Lower lobe of right lung (tissue), 2 donors: Measurements from ENCODE around the gene MTA1. TPM values are rescaled to one million over a fixed set of nuclear protein-coding genes. Genes with fewer than 3 reads are reported as not detected.

ENCODE experiments used
- ATAC-seq, 2 donors: fragments of 200-7000 bp; cut with Tn5 transposase; one replicate each; pipeline ENCODE4 v1.9.1; 2020 to 2022; ENCODE audit warnings: mild to moderate bottlenecking in 2 of 2, moderate library complexity in 2 of 2
- DNase-seq: peaks from one replicate; pipeline ENCODE4 v3.0.0-alpha.2; 2020
- H3K27ac ChIP-seq: fragments of 200-600 bp; one replicate; pipeline ENCODE4 v1.8.0; 2022
- H3K27me3 ChIP-seq: fragments of 200-600 bp; one replicate; pipeline ENCODE4 v1.8.0; 2022; ENCODE audit warnings: low read depth
- H3K36me3 ChIP-seq: fragments of 200-600 bp; one replicate; pipeline ENCODE4 v1.8.0; 2022; ENCODE audit warnings: mild to moderate bottlenecking
- H3K4me1 ChIP-seq: fragments of 200-600 bp; one replicate; pipeline ENCODE4 v1.8.0; 2022
- H3K4me3 ChIP-seq: fragments of 200-600 bp; one replicate; pipeline ENCODE4 v1.8.0; 2022; ENCODE audit warnings: mild to moderate bottlenecking
- H3K9me3 ChIP-seq: fragments of 200-600 bp; one replicate; pipeline ENCODE4 v1.8.0; 2022
- CTCF ChIP-seq: fragments of 200-600 bp; IDR thresholded peaks from one replicate; pipeline ENCODE4 v1.8.0; 2022; ENCODE audit warnings: antibody characterized with exemption, mild to moderate bottlenecking
- intact Hi-C: fragments of 100-400 bp; cut with DNase I; formaldehyde crosslinking; loops from one replicate; pipeline ENCODE4 v1.11.0; 2022
- total RNA-seq: library from RNA; stranded (reverse); fragmentation: NEBNext Ultra II Directional; extraction: Animal tissue kit (Norgen Biotek cat#: 25700); gene quantifications from one replicate; pipeline ENCODE4 v1.2.1, GENCODE V29; 2021
- donor health status: DM: no; HTN: yes; CAD: no; lungs with severe emphysema.

The MTA1 gene
- total RNA-seq, 1 donor from 2014 or later = 69.7 TPM

DNA sequence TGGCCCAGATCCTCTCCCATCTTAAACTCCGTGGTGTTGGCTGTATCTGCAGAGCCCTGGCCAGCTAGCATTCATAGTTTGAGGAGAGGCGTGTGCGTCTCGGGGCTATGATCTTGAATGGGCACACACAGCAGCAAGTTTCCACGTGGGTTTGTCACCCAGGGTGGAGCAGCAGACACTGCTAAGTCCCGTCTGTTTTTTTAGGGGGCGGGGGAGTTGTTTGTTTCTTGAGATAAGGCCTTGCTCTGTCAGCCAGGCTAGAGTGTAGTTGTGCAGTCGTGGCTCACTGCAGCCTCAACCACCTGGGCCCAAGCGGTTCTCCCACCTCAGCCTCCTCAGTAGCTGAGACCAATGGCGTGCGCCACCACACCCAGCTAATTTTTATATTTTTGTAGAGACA is 41.4 kb upstream of the MTA1 start:
- no peak for ATAC-seq
- H3K9me3 ChIP-seq = no peaks in the 10 kb centered on the region
- no peak for TF ChIP-seq CTCF
- peaks cover 30% of the 10 kb centered on the region for H3K36me3 ChIP-seq
- H3K27ac ChIP-seq = no peak overlapping the region
- no peaks in the 10 kb centered on the region for H3K4me1 ChIP-seq
- DNase-seq = no peak
- H3K27me3 ChIP-seq = no peaks in the 10 kb centered on the region
- H3K4me3 ChIP-seq = no peak overlapping the region
- intact Hi-C loops = no loop called here

DNA sequence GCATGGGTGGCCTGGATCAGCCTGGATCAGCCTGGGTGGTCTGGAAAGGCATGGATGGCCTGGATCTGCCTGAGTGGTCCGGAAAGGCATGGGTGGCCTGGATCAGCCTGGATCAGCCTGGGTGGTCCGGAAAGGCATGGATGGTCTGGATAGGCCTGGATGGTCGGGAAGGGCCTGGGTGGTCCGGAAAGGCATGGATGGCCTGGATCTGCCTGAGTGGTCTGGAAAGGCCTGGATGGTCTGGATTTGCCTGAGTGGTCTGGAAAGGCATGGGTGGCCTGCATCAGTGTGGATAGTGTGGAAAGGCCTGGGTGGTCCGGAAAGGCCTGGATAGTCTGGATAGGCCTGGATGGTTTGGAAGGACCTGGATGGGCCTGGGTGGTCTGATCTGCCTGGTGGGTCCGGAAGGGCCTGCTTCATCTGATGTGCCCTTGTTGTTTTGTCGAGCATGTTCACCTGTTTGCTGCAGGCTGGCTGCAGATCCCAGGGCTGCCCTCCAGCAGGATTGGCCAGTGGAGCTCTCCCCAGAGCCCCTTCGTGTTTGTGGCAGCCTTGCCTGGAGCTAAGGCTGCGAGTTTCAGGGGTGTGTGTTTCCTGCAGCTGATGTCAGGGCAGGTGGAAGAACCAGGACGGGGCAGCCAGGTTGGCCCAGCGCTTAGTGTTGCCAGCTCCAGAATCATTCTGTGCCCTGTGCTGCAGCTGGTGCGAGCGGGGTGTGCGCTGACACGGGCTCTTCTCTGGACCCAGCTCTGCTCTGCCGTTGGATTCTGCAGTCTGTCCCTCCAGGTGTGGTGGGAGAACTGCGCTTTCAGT is 40.5 kb upstream of the MTA1 start:
- no peak overlapping the region for H3K4me3 ChIP-seq
- intact Hi-C loops = no loop called here
- DNase-seq = no peak
- no peaks in the 10 kb centered on the region for H3K27me3 ChIP-seq
- no peaks in the 10 kb centered on the region for H3K9me3 ChIP-seq
- H3K36me3 ChIP-seq = peaks cover 39% of the 10 kb centered on the region
- no peak for ATAC-seq
- no peak overlapping the region for H3K27ac ChIP-seq
- no peaks in the 10 kb centered on the region for H3K4me1 ChIP-seq
- no peak for TF ChIP-seq CTCF

DNA sequence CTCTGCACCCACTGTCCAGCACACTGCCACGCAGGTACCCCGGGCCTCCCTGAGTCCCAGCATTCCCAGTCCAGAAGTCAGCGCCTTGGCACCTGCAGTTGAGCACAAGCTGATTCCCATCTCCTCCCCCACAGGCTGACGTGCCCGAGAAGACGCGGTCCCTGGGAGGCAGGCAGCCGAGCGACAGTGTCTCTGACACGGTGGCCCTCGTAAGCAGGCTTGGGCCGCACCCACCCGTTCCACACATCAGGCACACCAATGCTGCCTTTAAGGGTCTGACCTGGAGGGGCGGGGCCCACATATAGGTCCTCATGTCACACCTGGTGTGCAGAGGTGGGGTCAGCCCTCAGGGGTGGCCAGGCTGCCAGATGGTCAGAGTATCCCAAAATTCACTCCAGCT is 39.7 kb upstream of the MTA1 start:
- intact Hi-C loops = no loop called here
- no peak overlapping the region for H3K4me3 ChIP-seq
- no peak for TF ChIP-seq CTCF
- H3K27ac ChIP-seq = no peak overlapping the region
- no peaks in the 10 kb centered on the region for H3K9me3 ChIP-seq
- no peak for ATAC-seq
- no peak for DNase-seq
- no peaks in the 10 kb centered on the region for H3K4me1 ChIP-seq
- H3K36me3 ChIP-seq = peaks cover 48% of the 10 kb centered on the region
- H3K27me3 ChIP-seq = no peaks in the 10 kb centered on the region

- H3K36me3 ChIP-seq = peaks cover 56% of the 10 kb centered on the region
- no peaks in the 10 kb centered on the region for H3K9me3 ChIP-seq
- no peak for TF ChIP-seq CTCF
- ATAC-seq (no peak), DNase-seq (no peak)
- intact Hi-C loops = no loop called here
- no peaks in the 10 kb centered on the region for H3K4me1 ChIP-seq
- no peak overlapping the region for H3K27ac ChIP-seq
- no peak overlapping the region for H3K4me3 ChIP-seq
- H3K27me3 ChIP-seq = no peaks in the 10 kb centered on the region
Observed at GRCh38 chr14:105380756-105381155, 38.9 kb upstream of the MTA1 start.

- H3K27ac ChIP-seq = no peak overlapping the region
- no peaks in the 10 kb centered on the region for H3K4me1 ChIP-seq
- no peak for DNase-seq
- peaks cover 63% of the 10 kb centered on the region for H3K36me3 ChIP-seq
- no peaks in the 10 kb centered on the region for H3K9me3 ChIP-seq
- no peak overlapping the region for H3K4me3 ChIP-seq
- intact Hi-C loops = no loop called here
- no peak for ATAC-seq
- H3K27me3 ChIP-seq = no peaks in the 10 kb centered on the region
- no peak for TF ChIP-seq CTCF
Observed at GRCh38 chr14:105381446-105382342, 37.9 kb upstream of the MTA1 start.
